K562 (cell line): Measurements from ENCODE around the gene VWA7. TPM values are rescaled to one million over a fixed set of nuclear protein-coding genes. Genes with fewer than 3 reads are reported as not detected.

ENCODE experiments used
- CCAR2 ChIP-seq: fragments of 200-400 bp; formaldehyde crosslinking; IDR thresholded peaks from 2 replicates; pipeline ENCODE4 v1.6.1; 2017; ENCODE audit warnings: mild to moderate bottlenecking, low read depth, low read length
- EHMT2 ChIP-seq: fragments of 450-650 bp; IDR thresholded peaks from 2 replicates; pipeline ENCODE4 v1.6.1; 2018; ENCODE audit warnings: antibody characterized with exemption
- ETV1 ChIP-seq: fragments of 450-650 bp; conservative IDR thresholded peaks from 2 replicates; pipeline ENCODE4 v1.6.1; 2016; ENCODE audit warnings: missing genetic modification characterization, control low read depth, low read depth, missing compliant biosample characterization
- FOXK1 ChIP-seq: sonication (generic); formaldehyde crosslinking; IDR thresholded peaks from 2 replicates; pipeline ENCODE4 v1.8.0; 2022; ENCODE audit warnings: missing genetic modification reagents, mild to moderate bottlenecking, borderline replicate concordance
- FOXK2 ChIP-seq, 2 experiments: fragments of 450-650 bp; IDR thresholded peaks in 1 of 2; conservative IDR thresholded peaks in 1 of 2; 2 replicates each; pipeline ENCODE4 v1.6.1; 2016; ENCODE audit warnings: low read depth in 2 of 2, mild to moderate bottlenecking in 1 of 2
- SMARCA4 ChIP-seq: fragments of 450-650 bp; IDR thresholded peaks from 2 replicates; pipeline ENCODE4 v1.6.1; 2016
- SMARCC2 ChIP-seq: fragments of 450-650 bp; IDR thresholded peaks from 2 replicates; pipeline ENCODE4 v1.6.1; 2017; ENCODE audit warnings: antibody characterized with exemption, moderate library complexity, mild to moderate bottlenecking, low read depth
- SPI1 ChIP-seq: IDR thresholded peaks from 2 replicates; pipeline ENCODE4 v1.6.1; 2011; ENCODE audit warnings: low read depth, low read length, control low read depth, borderline replicate concordance
- U2AF2 ChIP-seq: fragments of 200-400 bp; formaldehyde crosslinking; optimal IDR thresholded peaks from 2 replicates; pipeline ENCODE3; 2017; ENCODE audit warnings: low read depth, mild to moderate bottlenecking, low read length
- ZBTB7A ChIP-seq: IDR thresholded peaks from 2 replicates; pipeline ENCODE4 v1.6.1; 2011; ENCODE audit warnings: low read depth, mild to moderate bottlenecking, low read length, moderate library complexity, borderline replicate concordance; ENCODE audit not compliant: control insufficient read depth
- ZNF561 ChIP-seq: fragments of 450-650 bp; formaldehyde crosslinking; conservative IDR thresholded peaks from 2 replicates; pipeline ENCODE4 v1.4.0; 2020; ENCODE audit warnings: mild to moderate bottlenecking, moderate library complexity
- ZNF583 ChIP-seq: fragments of 250-450 bp; sonication (Bioruptor Pico); IDR thresholded peaks from 2 replicates; pipeline ENCODE4 v1.4.0; 2020
- polyA plus RNA-seq, 8 experiments: library from polyadenylated mRNA; depleted of rRNA in 4 of 8; stranded (reverse) in 5 of 8; unstranded in 3 of 8; fragments of >200 nt; fragmentation: Nextera tagmentation in 2 of 8; fragmentation: Illumina TruSeq in 1 of 8; extraction: Ambion mirVana in 2 of 8; extraction: Trizol in 1 of 8; gene quantifications; 2 replicates each; pipeline versions ENCODE4 v1.2.1 to v1.2.3, GENCODE V29; 2011 to 2014; ENCODE audit warnings: inconsistent platforms in 1 of 8, missing spikeins in 1 of 8
- total RNA-seq, 7 experiments: library from RNA; depleted of rRNA in 6 of 7; stranded (reverse); fragments of >200 nt in 6 of 7; fragmentation: Illumina TruSeq in 2 of 7; extraction: Trizol in 2 of 7; gene quantifications; 2 replicates each; pipeline versions ENCODE4 v1.2.1 to v1.2.3, GENCODE V29; 2011 to 2021; ENCODE audit warnings: low replicate concordance in 1 of 7
- TF ChIP-seq, protein P1 (sequence below): fragments of 450-650 bp; IDR thresholded peaks from 2 replicates; pipeline ENCODE4 v1.6.1; 2018; ENCODE audit not compliant: partially characterized antibody
- TF ChIP-seq, protein P2 (sequence below): fragments of 450-650 bp; formaldehyde crosslinking; IDR thresholded peaks from 2 replicates; pipeline ENCODE4 v1.4.0; 2020; ENCODE audit warnings: mild to moderate bottlenecking
- TF ChIP-seq, protein P3 (sequence below), 2 experiments: IDR thresholded peaks in 1 of 2; conservative IDR thresholded peaks in 1 of 2; 2 replicates each; pipeline ENCODE4 v1.6.1; 2016; ENCODE audit warnings: low read depth in 2 of 2, mild to moderate bottlenecking in 1 of 2, missing compliant biosample characterization in 1 of 2, missing genetic modification characterization in 1 of 2, moderate library complexity in 1 of 2
- TF ChIP-seq, protein P4 (sequence below): sonication (generic); formaldehyde crosslinking; IDR thresholded peaks from 2 replicates; pipeline ENCODE4 v1.8.0; 2022; ENCODE audit warnings: missing genetic modification reagents, mild to moderate bottlenecking, borderline replicate concordance

VWA7 gene
- total and polyA plus RNA-seq, 9 of the 15 experiments (the other 6 are each of a cell fraction or from before 2014, with no cell fraction given), result 0.18 to 2.9 (median 0.95) TPM

DNA sequence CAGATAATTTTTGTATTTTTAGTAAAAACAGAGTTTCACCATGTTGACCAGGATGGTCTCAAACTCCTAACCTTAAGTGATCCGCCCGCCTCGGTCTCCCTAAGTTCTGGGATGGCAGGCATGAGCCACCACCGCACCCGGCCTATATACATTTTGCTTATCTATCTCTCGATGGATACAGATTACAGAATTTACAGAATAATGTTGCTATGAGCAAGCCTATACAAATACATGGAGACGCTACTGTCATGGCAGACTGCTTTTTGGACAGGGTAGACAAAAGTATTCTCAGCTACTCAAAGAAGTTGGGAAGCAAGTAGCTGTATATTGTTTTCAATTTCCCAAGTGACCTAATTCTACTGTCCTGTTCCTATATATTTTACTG is 36.3 kb upstream of the VWA7 start (continued):
- TF ChIP-seq, protein P1, sequence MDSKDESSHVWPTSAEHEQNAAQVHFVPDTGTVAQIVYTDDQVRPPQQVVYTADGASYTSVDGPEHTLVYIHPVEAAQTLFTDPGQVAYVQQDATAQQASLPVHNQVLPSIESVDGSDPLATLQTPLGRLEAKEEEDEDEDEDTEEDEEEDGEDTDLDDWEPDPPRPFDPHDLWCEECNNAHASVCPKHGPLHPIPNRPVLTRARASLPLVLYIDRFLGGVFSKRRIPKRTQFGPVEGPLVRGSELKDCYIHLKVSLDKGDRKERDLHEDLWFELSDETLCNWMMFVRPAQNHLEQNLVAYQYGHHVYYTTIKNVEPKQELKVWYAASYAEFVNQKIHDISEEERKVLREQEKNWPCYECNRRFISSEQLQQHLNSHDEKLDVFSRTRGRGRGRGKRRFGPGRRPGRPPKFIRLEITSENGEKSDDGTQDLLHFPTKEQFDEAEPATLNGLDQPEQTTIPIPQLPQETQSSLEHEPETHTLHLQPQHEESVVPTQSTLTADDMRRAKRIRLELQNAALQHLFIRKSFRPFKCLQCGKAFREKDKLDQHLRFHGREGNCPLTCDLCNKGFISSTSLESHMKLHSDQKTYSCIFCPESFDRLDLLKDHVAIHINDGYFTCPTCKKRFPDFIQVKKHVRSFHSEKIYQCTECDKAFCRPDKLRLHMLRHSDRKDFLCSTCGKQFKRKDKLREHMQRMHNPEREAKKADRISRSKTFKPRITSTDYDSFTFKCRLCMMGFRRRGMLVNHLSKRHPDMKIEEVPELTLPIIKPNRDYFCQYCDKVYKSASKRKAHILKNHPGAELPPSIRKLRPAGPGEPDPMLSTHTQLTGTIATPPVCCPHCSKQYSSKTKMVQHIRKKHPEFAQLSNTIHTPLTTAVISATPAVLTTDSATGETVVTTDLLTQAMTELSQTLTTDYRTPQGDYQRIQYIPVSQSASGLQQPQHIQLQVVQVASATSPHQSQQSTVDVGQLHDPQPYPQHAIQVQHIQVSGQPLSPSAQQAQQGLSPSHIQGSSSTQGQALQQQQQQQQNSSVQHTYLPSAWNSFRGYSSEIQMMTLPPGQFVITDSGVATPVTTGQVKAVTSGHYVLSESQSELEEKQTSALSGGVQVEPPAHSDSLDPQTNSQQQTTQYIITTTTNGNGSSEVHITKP, result no peak
- no peak for TF ChIP-seq CCAR2
- no peak for TF ChIP-seq ZNF583 (CRISPR knock-in tag)
- TF ChIP-seq SPI1, result no peak
- TF ChIP-seq, protein P2, sequence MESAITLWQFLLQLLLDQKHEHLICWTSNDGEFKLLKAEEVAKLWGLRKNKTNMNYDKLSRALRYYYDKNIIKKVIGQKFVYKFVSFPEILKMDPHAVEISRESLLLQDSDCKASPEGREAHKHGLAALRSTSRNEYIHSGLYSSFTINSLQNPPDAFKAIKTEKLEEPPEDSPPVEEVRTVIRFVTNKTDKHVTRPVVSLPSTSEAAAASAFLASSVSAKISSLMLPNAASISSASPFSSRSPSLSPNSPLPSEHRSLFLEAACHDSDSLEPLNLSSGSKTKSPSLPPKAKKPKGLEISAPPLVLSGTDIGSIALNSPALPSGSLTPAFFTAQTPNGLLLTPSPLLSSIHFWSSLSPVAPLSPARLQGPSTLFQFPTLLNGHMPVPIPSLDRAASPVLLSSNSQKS (CRISPR knock-in tag), result no peak
- no peak for TF ChIP-seq U2AF2
- TF ChIP-seq FOXK1 (CRISPR knock-in tag), result peak; percentile 81; the same call in 1 of the 2 replicates
- no peak; the same call in 1 of the 2 replicates for TF ChIP-seq SMARCA4
- TF ChIP-seq, protein P3, sequence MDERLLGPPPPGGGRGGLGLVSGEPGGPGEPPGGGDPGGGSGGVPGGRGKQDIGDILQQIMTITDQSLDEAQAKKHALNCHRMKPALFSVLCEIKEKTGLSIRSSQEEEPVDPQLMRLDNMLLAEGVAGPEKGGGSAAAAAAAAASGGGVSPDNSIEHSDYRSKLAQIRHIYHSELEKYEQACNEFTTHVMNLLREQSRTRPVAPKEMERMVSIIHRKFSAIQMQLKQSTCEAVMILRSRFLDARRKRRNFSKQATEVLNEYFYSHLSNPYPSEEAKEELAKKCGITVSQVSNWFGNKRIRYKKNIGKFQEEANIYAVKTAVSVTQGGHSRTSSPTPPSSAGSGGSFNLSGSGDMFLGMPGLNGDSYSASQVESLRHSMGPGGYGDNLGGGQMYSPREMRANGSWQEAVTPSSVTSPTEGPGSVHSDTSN (CRISPR knock-in tag; IDR thresholded peaks at IDR 0.05; ENCODE audit: low read depth), result no peak
- TF ChIP-seq, protein P3 (tag; conservative IDR thresholded peaks at IDR 0.05; ENCODE audit: low read depth), result no peak
- no peak for TF ChIP-seq EHMT2
- TF ChIP-seq FOXK2 (conservative IDR thresholded peaks at IDR 0.05 in 1 of 2, IDR thresholded peaks at IDR 0.05 in 1 of 2; ENCODE audit: low read depth in 2 of 2), result no peak; a peak in 1 of 4 replicates
- TF ChIP-seq SMARCC2, result no peak
- no peak for TF ChIP-seq ETV1 (tag)
- no peak for TF ChIP-seq ZBTB7A
- TF ChIP-seq, protein P4, sequence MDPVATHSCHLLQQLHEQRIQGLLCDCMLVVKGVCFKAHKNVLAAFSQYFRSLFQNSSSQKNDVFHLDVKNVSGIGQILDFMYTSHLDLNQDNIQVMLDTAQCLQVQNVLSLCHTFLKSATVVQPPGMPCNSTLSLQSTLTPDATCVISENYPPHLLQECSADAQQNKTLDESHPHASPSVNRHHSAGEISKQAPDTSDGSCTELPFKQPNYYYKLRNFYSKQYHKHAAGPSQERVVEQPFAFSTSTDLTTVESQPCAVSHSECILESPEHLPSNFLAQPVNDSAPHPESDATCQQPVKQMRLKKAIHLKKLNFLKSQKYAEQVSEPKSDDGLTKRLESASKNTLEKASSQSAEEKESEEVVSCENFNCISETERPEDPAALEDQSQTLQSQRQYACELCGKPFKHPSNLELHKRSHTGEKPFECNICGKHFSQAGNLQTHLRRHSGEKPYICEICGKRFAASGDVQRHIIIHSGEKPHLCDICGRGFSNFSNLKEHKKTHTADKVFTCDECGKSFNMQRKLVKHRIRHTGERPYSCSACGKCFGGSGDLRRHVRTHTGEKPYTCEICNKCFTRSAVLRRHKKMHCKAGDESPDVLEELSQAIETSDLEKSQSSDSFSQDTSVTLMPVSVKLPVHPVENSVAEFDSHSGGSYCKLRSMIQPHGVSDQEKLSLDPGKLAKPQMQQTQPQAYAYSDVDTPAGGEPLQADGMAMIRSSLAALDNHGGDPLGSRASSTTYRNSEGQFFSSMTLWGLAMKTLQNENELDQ (CRISPR knock-in tag), result no peak
- TF ChIP-seq ZNF561 (CRISPR knock-in tag), result no peak
